Stimulated activated naive B cell treated with anti-CD40 and anti-IgM and Interleukin-4, amounts not matched to agents 10 μg/mL and 1 μg/mL and 100 μg/mL, for 72 hours (primary cell): ENCODE data around the gene MCF2L2.
A peak's percentile ranks its signal among the peaks of the same experiment; 100 is the strongest.
"Not testable (repeated sequence)": the region's sequence is repeated elsewhere in the genome, so short reads cannot be mapped to it uniquely, and the experiment has no call there.

Experiments used
- ATAC-seq, 2 donors: fragments of 150-1000 bp; cut with Tn5 transposase; replicated peaks; 2 replicates each; pipeline ENCODE4 v1.10.0; 2021; ENCODE audit warnings: moderate library complexity in 1 of 2
- DNase-seq: peaks from one replicate; pipeline ENCODE4 v3.0.0; 2021
- H3K27ac Mint-ChIP-seq: one replicate; pipeline ENCODE4 v1.8.0; 2022; ENCODE audit warnings: mild to moderate bottlenecking, mixed read lengths
- H3K27me3 Mint-ChIP-seq, 2 donors: one replicate each; pipeline ENCODE4 v1.8.0; 2022; ENCODE audit warnings: mixed read lengths in 2 of 2
- H3K36me3 Mint-ChIP-seq, 2 donors: one replicate each; pipeline ENCODE4 v1.8.0; 2022; ENCODE audit warnings: mixed read lengths in 2 of 2, mild to moderate bottlenecking in 1 of 2
- H3K4me1 Mint-ChIP-seq, 2 donors: one replicate each; pipeline ENCODE4 v1.8.0; 2022; ENCODE audit warnings: mixed read lengths in 2 of 2, mild to moderate bottlenecking in 1 of 2
- H3K4me3 Mint-ChIP-seq, 2 donors: one replicate each; pipeline ENCODE4 v1.8.0; 2022; ENCODE audit warnings: mild to moderate bottlenecking in 2 of 2, mixed read lengths in 2 of 2, moderate library complexity in 1 of 2
- H3K9me3 Mint-ChIP-seq, 2 donors: one replicate each; pipeline ENCODE4 v1.8.0; 2022; ENCODE audit warnings: mixed read lengths in 2 of 2, mild to moderate bottlenecking in 1 of 2

Gene MCF2L2

GRCh38 chr3:183230251-183230650, 198.2 kb downstream of the MCF2L2 start:
- ATAC-seq, H3K9me3 Mint-ChIP-seq, H3K27ac Mint-ChIP-seq, H3K36me3 Mint-ChIP-seq, H3K4me3 Mint-ChIP-seq, DNase-seq: not testable (repeated sequence)
- Mint-ChIP-seq H3K27me3 (peaks cover 8 to 13% of the 10 kb centered on the region in 2 donors), H3K4me1 (peaks cover 6 to 11% of the 10 kb centered on the region in 2 donors)

- ATAC-seq (no peak), DNase-seq (no peak)
- Mint-ChIP-seq H3K27ac (no peak overlapping the region), H3K36me3 (peaks cover 0 to 4% of the 10 kb centered on the region in 2 donors), H3K27me3 (peaks cover 18 to 24% of the 10 kb centered on the region in 2 donors), H3K9me3 (peaks cover 0 to 2% of the 10 kb centered on the region in 2 donors), H3K4me1 (peaks cover 10 to 21% of the 10 kb centered on the region in 2 donors), H3K4me3 (no peak overlapping the region)
These were observed 199.2 kb downstream of the MCF2L2 start for GRCh38 chr3:183229178-183229577.

- peaks cover 0 to 4% of the 10 kb centered on the region in 2 donors for H3K36me3 Mint-ChIP-seq
These were observed 200.8 kb downstream of the MCF2L2 start for GRCh38 chr3:183227586-183227985.

GRCh38 chr3:183226333-183226890, 202.0 kb downstream of the MCF2L2 start:
- peaks cover 9 to 42% of the 10 kb centered on the region in 2 donors for H3K4me1 Mint-ChIP-seq

More at GRCh38 chr3:183227586-183227985, 200.8 kb downstream of the MCF2L2 start:
- Mint-ChIP-seq H3K4me3 (no peak overlapping the region), H3K27me3 (peaks cover 24 to 34% of the 10 kb centered on the region in 2 donors), H3K27ac (no peak overlapping the region), H3K9me3 (peaks cover 0 to 2% of the 10 kb centered on the region in 2 donors), H3K4me1 (peaks cover 9 to 36% of the 10 kb centered on the region in 2 donors)
- DNase-seq = no peak
- peak in 1 of 2 donors; percentile 64 for ATAC-seq

GRCh38 chr3:183224180-183224970, 204.0 kb downstream of the MCF2L2 start:
- peak; percentile 64 to 87 for ATAC-seq
- peak overlapping the region; percentile 68 for H3K27ac Mint-ChIP-seq

More at GRCh38 chr3:183226333-183226890, 202.0 kb downstream of the MCF2L2 start:
- Mint-ChIP-seq H3K27ac (no peak overlapping the region), H3K4me3 (no peak overlapping the region), H3K9me3 (peaks cover 0 to 2% of the 10 kb centered on the region in 2 donors), H3K36me3 (peaks cover 0 to 4% of the 10 kb centered on the region in 2 donors), H3K27me3 (peaks cover 20 to 36% of the 10 kb centered on the region in 2 donors)
- DNase-seq (no peak), ATAC-seq (no peak)

GRCh38 chr3:183222631-183223235, 205.7 kb downstream of the MCF2L2 start:
- DNase-seq = no peak
- peaks cover 7% of the 10 kb centered on the region in 2 donors for H3K36me3 Mint-ChIP-seq
- H3K4me1 Mint-ChIP-seq = peaks cover 19 to 64% of the 10 kb centered on the region in 2 donors
- H3K27ac Mint-ChIP-seq = no peak overlapping the region
- peaks cover 0 to 5% of the 10 kb centered on the region in 2 donors for H3K9me3 Mint-ChIP-seq
- H3K4me3 Mint-ChIP-seq = no peak overlapping the region
- H3K27me3 Mint-ChIP-seq = peaks cover 15 to 36% of the 10 kb centered on the region in 2 donors
- ATAC-seq = no peak

More at GRCh38 chr3:183224180-183224970, 204.0 kb downstream of the MCF2L2 start:
- peaks cover 11 to 49% of the 10 kb centered on the region in 2 donors for H3K4me1 Mint-ChIP-seq
- no peak for DNase-seq
- H3K27me3 Mint-ChIP-seq = peaks cover 17 to 36% of the 10 kb centered on the region in 2 donors
- peak overlapping the region in 1 of 2 donors; percentile 61 for H3K4me3 Mint-ChIP-seq
- H3K9me3 Mint-ChIP-seq = peaks cover 0 to 2% of the 10 kb centered on the region in 2 donors
- H3K36me3 Mint-ChIP-seq = peaks cover 0 to 4% of the 10 kb centered on the region in 2 donors

GRCh38 chr3:183220828-183221227, 207.6 kb downstream of the MCF2L2 start:
- Mint-ChIP-seq H3K27me3 (peaks cover 13 to 30% of the 10 kb centered on the region in 2 donors), H3K27ac (no peak overlapping the region), H3K4me1 (peaks cover 20 to 62% of the 10 kb centered on the region in 2 donors), H3K4me3 (no peak overlapping the region), H3K36me3 (peaks cover 6 to 8% of the 10 kb centered on the region in 2 donors), H3K9me3 (peaks cover 0 to 3% of the 10 kb centered on the region in 2 donors)
- DNase-seq (no peak), ATAC-seq (no peak)

GRCh38 chr3:183218826-183219225, 209.6 kb downstream of the MCF2L2 start:
- ATAC-seq (peak; percentile 89 to 93), DNase-seq (peak; percentile 41)
- H3K9me3 Mint-ChIP-seq = peaks cover 0 to 3% of the 10 kb centered on the region in 2 donors
- peaks cover 4 to 14% of the 10 kb centered on the region in 2 donors for H3K27me3 Mint-ChIP-seq
- peaks cover 6 to 9% of the 10 kb centered on the region in 2 donors for H3K36me3 Mint-ChIP-seq
- H3K4me3 Mint-ChIP-seq = peak overlapping the region; percentile 47 to 78
- peaks cover 24 to 67% of the 10 kb centered on the region in 2 donors for H3K4me1 Mint-ChIP-seq
- peak overlapping the region; percentile 94 for H3K27ac Mint-ChIP-seq

- peak overlapping the region; percentile 48 for H3K27ac Mint-ChIP-seq
- no peak for ATAC-seq
- H3K4me1 Mint-ChIP-seq = peaks cover 26 to 67% of the 10 kb centered on the region in 2 donors
- H3K27me3 Mint-ChIP-seq = peaks cover 4% of the 10 kb centered on the region in 2 donors
- H3K4me3 Mint-ChIP-seq = peak overlapping the region; percentile 31 to 56
- H3K9me3 Mint-ChIP-seq = peaks cover 0 to 3% of the 10 kb centered on the region in 2 donors
- no peak for DNase-seq
- peaks cover 6 to 9% of the 10 kb centered on the region in 2 donors for H3K36me3 Mint-ChIP-seq
These were observed 210.7 kb downstream of the MCF2L2 start for GRCh38 chr3:183217548-183218332.

GRCh38 chr3:183215591-183216202, 212.7 kb downstream of the MCF2L2 start:
- Mint-ChIP-seq H3K4me3 (no peak overlapping the region), H3K27ac (no peak overlapping the region), H3K36me3 (peaks cover 6 to 13% of the 10 kb centered on the region in 2 donors), H3K4me1 (peaks cover 42 to 76% of the 10 kb centered on the region in 2 donors), H3K27me3 (peaks cover 0 to 4% of the 10 kb centered on the region in 2 donors), H3K9me3 (peaks cover 0 to 7% of the 10 kb centered on the region in 2 donors)
- ATAC-seq (no peak), DNase-seq (no peak)

- peaks cover 0 to 10% of the 10 kb centered on the region in 2 donors for H3K9me3 Mint-ChIP-seq
- H3K27ac Mint-ChIP-seq = peak overlapping the region; percentile 81
- H3K36me3 Mint-ChIP-seq = peaks cover 10 to 16% of the 10 kb centered on the region in 2 donors
- H3K4me3 Mint-ChIP-seq = peak overlapping the region; percentile 17 to 47
- peaks cover 0 to 8% of the 10 kb centered on the region in 2 donors for H3K27me3 Mint-ChIP-seq
- H3K4me1 Mint-ChIP-seq = peaks cover 50 to 81% of the 10 kb centered on the region in 2 donors
- DNase-seq (peak; percentile 56), ATAC-seq (peak; percentile 48 to 50)
These were observed 214.2 kb downstream of the MCF2L2 start for GRCh38 chr3:183214277-183214612.

GRCh38 chr3:183213415-183214276, 214.8 kb downstream of the MCF2L2 start:
- Mint-ChIP-seq H3K9me3 (peaks cover 0 to 8% of the 10 kb centered on the region in 2 donors), H3K27ac (no peak overlapping the region), H3K4me3 (peak overlapping the region in 1 of 2 donors; percentile 17), H3K27me3 (peaks cover 0 to 8% of the 10 kb centered on the region in 2 donors), H3K4me1 (peaks cover 46 to 76% of the 10 kb centered on the region in 2 donors), H3K36me3 (peaks cover 8 to 11% of the 10 kb centered on the region in 2 donors)
- no peak for DNase-seq
- no peak for ATAC-seq
